K562 (cell line): ENCODE results near the gene TMEM138. TPM values are rescaled to one million over a fixed set of nuclear protein-coding genes. Genes with fewer than 3 reads are reported as not detected.

Source experiments
- ARID1B ChIP-seq: fragments of 450-650 bp; IDR thresholded peaks from 2 replicates; pipeline ENCODE4 v1.6.1; 2016; ENCODE audit warnings: antibody characterized with exemption, mild to moderate bottlenecking, inconsistent platforms
- ARNT ChIP-seq, 2 experiments: fragments of 450-650 bp; IDR thresholded peaks; 2 replicates each; pipeline ENCODE4 v1.6.1; 2016; ENCODE audit warnings: mild to moderate bottlenecking in 1 of 2
- FOXM1 ChIP-seq, 2 experiments: fragments of 450-650 bp in 1 of 2; sonication (generic) in 1 of 2; formaldehyde crosslinking in 1 of 2; IDR thresholded peaks; 2 replicates each; pipeline versions ENCODE4 v1.6.1 to v1.9.0; 2017 to 2022; ENCODE audit warnings: low read depth in 2 of 2, mild to moderate bottlenecking in 2 of 2, missing genetic modification reagents in 1 of 2, moderate library complexity in 1 of 2
- HDAC2 ChIP-seq: fragments of 450-650 bp; IDR thresholded peaks from 2 replicates; pipeline ENCODE4 v1.6.1; 2016; ENCODE audit warnings: mild to moderate bottlenecking
- MEIS2 ChIP-seq: fragments of 450-650 bp; IDR thresholded peaks from 2 replicates; pipeline ENCODE4 v1.6.1; 2014; ENCODE audit warnings: mild to moderate bottlenecking; ENCODE audit not compliant: partially characterized antibody
- NFATC3 ChIP-seq: fragments of 450-650 bp; IDR thresholded peaks from 2 replicates; pipeline ENCODE4 v1.6.1; 2017; ENCODE audit warnings: mild to moderate bottlenecking
- RBM17 ChIP-seq: fragments of 200-400 bp; formaldehyde crosslinking; IDR thresholded peaks from 2 replicates; pipeline ENCODE4 v1.6.1; 2017; ENCODE audit warnings: low read depth, mild to moderate bottlenecking, low read length, borderline replicate concordance
- TCFL5 ChIP-seq: fragments of 250-450 bp; sonication (Bioruptor Pico); conservative IDR thresholded peaks from 2 replicates; pipeline ENCODE4 v1.6.1; 2021; ENCODE audit warnings: mild to moderate bottlenecking, moderate library complexity, matching md5 sums
- ZNF589 ChIP-seq: fragments of 200-800 bp; sonication (Bioruptor generic); IDR thresholded peaks from 2 replicates; pipeline ENCODE4 v1.6.1; 2016; ENCODE audit warnings: low read depth, missing genetic modification characterization, missing compliant biosample characterization
- ZNF696 ChIP-seq: fragments of 250-450 bp; sonication (Bioruptor Pico); conservative IDR thresholded peaks from 2 replicates; pipeline ENCODE4 v1.4.0; 2020; ENCODE audit warnings: mild to moderate bottlenecking, moderate library complexity
- polyA plus RNA-seq, 8 experiments: library from polyadenylated mRNA; depleted of rRNA in 4 of 8; stranded (reverse) in 5 of 8; unstranded in 3 of 8; fragments of >200 nt; fragmentation: Nextera tagmentation in 2 of 8; fragmentation: Illumina TruSeq in 1 of 8; extraction: Ambion mirVana in 2 of 8; extraction: Trizol in 1 of 8; gene quantifications; 2 replicates each; pipeline versions ENCODE4 v1.2.1 to v1.2.3, GENCODE V29; 2011 to 2014; ENCODE audit warnings: inconsistent platforms in 1 of 8, missing spikeins in 1 of 8
- total RNA-seq, 7 experiments: library from RNA; depleted of rRNA in 6 of 7; stranded (reverse); fragments of >200 nt in 6 of 7; fragmentation: Illumina TruSeq in 2 of 7; extraction: Trizol in 2 of 7; gene quantifications; 2 replicates each; pipeline versions ENCODE4 v1.2.1 to v1.2.3, GENCODE V29; 2011 to 2021; ENCODE audit warnings: low replicate concordance in 1 of 7
- TF ChIP-seq, protein P1 (sequence below): fragments of 250-450 bp; sonication (Bioruptor Pico); IDR thresholded peaks from 2 replicates; pipeline ENCODE4 v1.9.0; 2021; ENCODE audit warnings: mild to moderate bottlenecking, inconsistent platforms
- TF ChIP-seq, protein P2 (sequence below): sonication (generic); IDR thresholded peaks from 2 replicates; pipeline ENCODE4 v1.6.1; 2016
- TF ChIP-seq, protein P3 (sequence below): sonication (generic); formaldehyde crosslinking; IDR thresholded peaks from 2 replicates; pipeline ENCODE4 v1.8.0; 2022; ENCODE audit warnings: missing genetic modification reagents, mild to moderate bottlenecking, moderate library complexity, borderline replicate concordance
- TF ChIP-seq, protein P4 (sequence below): fragments of 450-650 bp; IDR thresholded peaks from 2 replicates; pipeline ENCODE4 v1.6.1; 2016; ENCODE audit warnings: mild to moderate bottlenecking
- TF ChIP-seq, protein P5 (sequence below): sonication (generic); formaldehyde crosslinking; IDR thresholded peaks from 2 replicates; pipeline ENCODE4 v1.8.0; 2022; ENCODE audit warnings: mild to moderate bottlenecking, missing genetic modification reagents

The TMEM138 gene
- total and polyA plus RNA-seq, 9 of the 15 experiments (the other 6 are each of a cell fraction or from before 2014, with no cell fraction given) = 23.2 to 168 (median 63.1) TPM

DNA sequence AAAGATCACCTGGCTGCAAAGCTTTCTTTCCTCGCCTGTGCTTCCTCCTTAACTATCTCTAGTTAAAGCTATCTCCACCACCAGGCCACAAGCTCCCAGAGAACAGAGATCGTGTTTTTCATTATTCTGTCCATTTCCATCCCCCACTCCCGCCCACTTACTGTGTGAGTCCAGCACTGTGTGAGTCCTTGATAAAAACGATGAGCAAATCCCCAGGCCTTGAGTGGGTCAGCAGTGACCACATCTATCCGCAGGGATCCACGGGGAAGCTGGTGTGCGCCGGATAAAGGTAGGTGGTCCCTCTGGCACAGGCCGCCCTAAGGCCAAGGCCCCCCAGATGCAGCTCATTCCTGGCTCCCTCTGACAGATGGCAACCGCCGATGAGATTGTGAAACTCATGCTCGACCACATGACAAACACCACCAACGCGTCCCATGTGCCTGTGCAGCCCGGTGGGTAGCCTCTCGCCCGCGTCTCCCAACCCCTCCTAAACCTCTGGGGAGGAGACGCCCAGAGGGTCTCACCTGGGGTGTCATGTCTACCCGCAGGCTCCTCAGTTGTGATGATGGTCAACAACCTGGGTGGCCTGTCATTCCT, 19.9 kb upstream of the TMEM138 start (continued):
- TF ChIP-seq, protein P1, sequence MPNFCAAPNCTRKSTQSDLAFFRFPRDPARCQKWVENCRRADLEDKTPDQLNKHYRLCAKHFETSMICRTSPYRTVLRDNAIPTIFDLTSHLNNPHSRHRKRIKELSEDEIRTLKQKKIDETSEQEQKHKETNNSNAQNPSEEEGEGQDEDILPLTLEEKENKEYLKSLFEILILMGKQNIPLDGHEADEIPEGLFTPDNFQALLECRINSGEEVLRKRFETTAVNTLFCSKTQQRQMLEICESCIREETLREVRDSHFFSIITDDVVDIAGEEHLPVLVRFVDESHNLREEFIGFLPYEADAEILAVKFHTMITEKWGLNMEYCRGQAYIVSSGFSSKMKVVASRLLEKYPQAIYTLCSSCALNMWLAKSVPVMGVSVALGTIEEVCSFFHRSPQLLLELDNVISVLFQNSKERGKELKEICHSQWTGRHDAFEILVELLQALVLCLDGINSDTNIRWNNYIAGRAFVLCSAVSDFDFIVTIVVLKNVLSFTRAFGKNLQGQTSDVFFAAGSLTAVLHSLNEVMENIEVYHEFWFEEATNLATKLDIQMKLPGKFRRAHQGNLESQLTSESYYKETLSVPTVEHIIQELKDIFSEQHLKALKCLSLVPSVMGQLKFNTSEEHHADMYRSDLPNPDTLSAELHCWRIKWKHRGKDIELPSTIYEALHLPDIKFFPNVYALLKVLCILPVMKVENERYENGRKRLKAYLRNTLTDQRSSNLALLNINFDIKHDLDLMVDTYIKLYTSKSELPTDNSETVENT (CRISPR knock-in tag) = peak; percentile 17; the same call in 1 of the 2 replicates
- TF ChIP-seq, protein P2, sequence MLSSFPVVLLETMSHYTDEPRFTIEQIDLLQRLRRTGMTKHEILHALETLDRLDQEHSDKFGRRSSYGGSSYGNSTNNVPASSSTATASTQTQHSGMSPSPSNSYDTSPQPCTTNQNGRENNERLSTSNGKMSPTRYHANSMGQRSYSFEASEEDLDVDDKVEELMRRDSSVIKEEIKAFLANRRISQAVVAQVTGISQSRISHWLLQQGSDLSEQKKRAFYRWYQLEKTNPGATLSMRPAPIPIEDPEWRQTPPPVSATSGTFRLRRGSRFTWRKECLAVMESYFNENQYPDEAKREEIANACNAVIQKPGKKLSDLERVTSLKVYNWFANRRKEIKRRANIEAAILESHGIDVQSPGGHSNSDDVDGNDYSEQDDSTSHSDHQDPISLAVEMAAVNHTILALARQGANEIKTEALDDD = peak; percentile 95
- no peak for TF ChIP-seq ZNF696 (CRISPR knock-in tag)
- no peak for TF ChIP-seq TCFL5
- 0 out of 2 replicates have a peak, but pooled peaks have one; percentile 67 for TF ChIP-seq NFATC3
- peak; percentile 62 to 71; a peak in 2 of 4 replicates for TF ChIP-seq ARNT (IDR thresholded peaks at IDR 0.05)
- TF ChIP-seq, protein P3, sequence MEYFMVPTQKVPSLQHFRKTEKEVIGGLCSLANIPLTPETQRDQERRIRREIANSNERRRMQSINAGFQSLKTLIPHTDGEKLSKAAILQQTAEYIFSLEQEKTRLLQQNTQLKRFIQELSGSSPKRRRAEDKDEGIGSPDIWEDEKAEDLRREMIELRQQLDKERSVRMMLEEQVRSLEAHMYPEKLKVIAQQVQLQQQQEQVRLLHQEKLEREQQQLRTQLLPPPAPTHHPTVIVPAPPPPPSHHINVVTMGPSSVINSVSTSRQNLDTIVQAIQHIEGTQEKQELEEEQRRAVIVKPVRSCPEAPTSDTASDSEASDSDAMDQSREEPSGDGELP (CRISPR knock-in tag) = peak; percentile 81; the same call in 1 of the 2 replicates
- TF ChIP-seq, protein P4, sequence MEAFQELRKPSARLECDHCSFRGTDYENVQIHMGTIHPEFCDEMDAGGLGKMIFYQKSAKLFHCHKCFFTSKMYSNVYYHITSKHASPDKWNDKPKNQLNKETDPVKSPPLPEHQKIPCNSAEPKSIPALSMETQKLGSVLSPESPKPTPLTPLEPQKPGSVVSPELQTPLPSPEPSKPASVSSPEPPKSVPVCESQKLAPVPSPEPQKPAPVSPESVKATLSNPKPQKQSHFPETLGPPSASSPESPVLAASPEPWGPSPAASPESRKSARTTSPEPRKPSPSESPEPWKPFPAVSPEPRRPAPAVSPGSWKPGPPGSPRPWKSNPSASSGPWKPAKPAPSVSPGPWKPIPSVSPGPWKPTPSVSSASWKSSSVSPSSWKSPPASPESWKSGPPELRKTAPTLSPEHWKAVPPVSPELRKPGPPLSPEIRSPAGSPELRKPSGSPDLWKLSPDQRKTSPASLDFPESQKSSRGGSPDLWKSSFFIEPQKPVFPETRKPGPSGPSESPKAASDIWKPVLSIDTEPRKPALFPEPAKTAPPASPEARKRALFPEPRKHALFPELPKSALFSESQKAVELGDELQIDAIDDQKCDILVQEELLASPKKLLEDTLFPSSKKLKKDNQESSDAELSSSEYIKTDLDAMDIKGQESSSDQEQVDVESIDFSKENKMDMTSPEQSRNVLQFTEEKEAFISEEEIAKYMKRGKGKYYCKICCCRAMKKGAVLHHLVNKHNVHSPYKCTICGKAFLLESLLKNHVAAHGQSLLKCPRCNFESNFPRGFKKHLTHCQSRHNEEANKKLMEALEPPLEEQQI = no peak
- TF ChIP-seq, protein P5, sequence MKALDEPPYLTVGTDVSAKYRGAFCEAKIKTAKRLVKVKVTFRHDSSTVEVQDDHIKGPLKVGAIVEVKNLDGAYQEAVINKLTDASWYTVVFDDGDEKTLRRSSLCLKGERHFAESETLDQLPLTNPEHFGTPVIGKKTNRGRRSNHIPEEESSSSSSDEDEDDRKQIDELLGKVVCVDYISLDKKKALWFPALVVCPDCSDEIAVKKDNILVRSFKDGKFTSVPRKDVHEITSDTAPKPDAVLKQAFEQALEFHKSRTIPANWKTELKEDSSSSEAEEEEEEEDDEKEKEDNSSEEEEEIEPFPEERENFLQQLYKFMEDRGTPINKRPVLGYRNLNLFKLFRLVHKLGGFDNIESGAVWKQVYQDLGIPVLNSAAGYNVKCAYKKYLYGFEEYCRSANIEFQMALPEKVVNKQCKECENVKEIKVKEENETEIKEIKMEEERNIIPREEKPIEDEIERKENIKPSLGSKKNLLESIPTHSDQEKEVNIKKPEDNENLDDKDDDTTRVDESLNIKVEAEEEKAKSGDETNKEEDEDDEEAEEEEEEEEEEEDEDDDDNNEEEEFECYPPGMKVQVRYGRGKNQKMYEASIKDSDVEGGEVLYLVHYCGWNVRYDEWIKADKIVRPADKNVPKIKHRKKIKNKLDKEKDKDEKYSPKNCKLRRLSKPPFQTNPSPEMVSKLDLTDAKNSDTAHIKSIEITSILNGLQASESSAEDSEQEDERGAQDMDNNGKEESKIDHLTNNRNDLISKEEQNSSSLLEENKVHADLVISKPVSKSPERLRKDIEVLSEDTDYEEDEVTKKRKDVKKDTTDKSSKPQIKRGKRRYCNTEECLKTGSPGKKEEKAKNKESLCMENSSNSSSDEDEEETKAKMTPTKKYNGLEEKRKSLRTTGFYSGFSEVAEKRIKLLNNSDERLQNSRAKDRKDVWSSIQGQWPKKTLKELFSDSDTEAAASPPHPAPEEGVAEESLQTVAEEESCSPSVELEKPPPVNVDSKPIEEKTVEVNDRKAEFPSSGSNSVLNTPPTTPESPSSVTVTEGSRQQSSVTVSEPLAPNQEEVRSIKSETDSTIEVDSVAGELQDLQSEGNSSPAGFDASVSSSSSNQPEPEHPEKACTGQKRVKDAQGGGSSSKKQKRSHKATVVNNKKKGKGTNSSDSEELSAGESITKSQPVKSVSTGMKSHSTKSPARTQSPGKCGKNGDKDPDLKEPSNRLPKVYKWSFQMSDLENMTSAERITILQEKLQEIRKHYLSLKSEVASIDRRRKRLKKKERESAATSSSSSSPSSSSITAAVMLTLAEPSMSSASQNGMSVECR (CRISPR knock-in tag) = 0 out of 2 replicates have a peak, but pooled peaks have one; percentile 16
- TF ChIP-seq FOXM1 (IDR thresholded peaks at IDR 0.05; ENCODE audit: low read depth) = peak; percentile 69; the same call in 1 of the 2 replicates
- no peak for TF ChIP-seq FOXM1 (CRISPR knock-in tag; IDR thresholded peaks at IDR 0.05; ENCODE audit: low read depth)
- peak; percentile 95 for TF ChIP-seq ARID1B
- peak; percentile 63; the same call in 1 of the 2 replicates for TF ChIP-seq HDAC2
- peak; percentile 64; the same call in 1 of the 2 replicates for TF ChIP-seq ZNF589
- peak; percentile 52 for TF ChIP-seq MEIS2
- TF ChIP-seq RBM17 = no peak
